ENCODE results near the gene FRMD8.

The FRMD8 gene

GRCh38 chr11:65355776-65356393 lies 30.6 kb upstream of the FRMD8 start:
- H3K9ac ChIP-seq (ENCODE audit: low read depth, low read length) = peak overlapping the region; percentile 50

GRCh38 chr11:65356394-65356972 lies 30.0 kb upstream of the FRMD8 start:
- H3K27me3 ChIP-seq (ENCODE audit: control insufficient read depth, insufficient read depth, low read length) = peaks cover 31% of the 10 kb centered on the region
- H3K36me3 ChIP-seq (ENCODE audit: insufficient read depth, low read length) = peaks cover 17% of the 10 kb centered on the region
- no peak overlapping the region for H3K9ac ChIP-seq (ENCODE audit: low read depth, low read length)
- H3K4me3 ChIP-seq (ENCODE audit: low read length) = peak overlapping the region; percentile 68
- H3K4me1 ChIP-seq (ENCODE audit: control insufficient read depth, insufficient read depth, low read length) = peaks cover 22% of the 10 kb centered on the region
- H3K4me2 ChIP-seq (ENCODE audit: low read length) = peak overlapping the region; percentile 99
- H3K9me3 ChIP-seq (replicated peaks; ENCODE audit: low read length) = no peaks in the 10 kb centered on the region

More at GRCh38 chr11:65355776-65356393, 30.6 kb upstream of the FRMD8 start:
- peak overlapping the region; percentile 68 for H3K4me3 ChIP-seq (ENCODE audit: low read length)
- peaks cover 22% of the 10 kb centered on the region for H3K4me1 ChIP-seq (ENCODE audit: control insufficient read depth, insufficient read depth, low read length)
- no peaks in the 10 kb centered on the region for H3K9me3 ChIP-seq (replicated peaks; ENCODE audit: low read length)
- H3K27me3 ChIP-seq (ENCODE audit: control insufficient read depth, insufficient read depth, low read length) = peaks cover 31% of the 10 kb centered on the region
- peak overlapping the region; percentile 99 for H3K4me2 ChIP-seq (ENCODE audit: low read length)
- H3K36me3 ChIP-seq (ENCODE audit: insufficient read depth, low read length) = peaks cover 23% of the 10 kb centered on the region

- peaks cover 22% of the 10 kb centered on the region for H3K4me1 ChIP-seq (ENCODE audit: control insufficient read depth, insufficient read depth, low read length)
- H3K27me3 ChIP-seq (ENCODE audit: control insufficient read depth, insufficient read depth, low read length) = peaks cover 31% of the 10 kb centered on the region
- H3K36me3 ChIP-seq (ENCODE audit: insufficient read depth, low read length) = peaks cover 5% of the 10 kb centered on the region
Measured at GRCh38 chr11:65357856-65358356, 28.5 kb upstream of the FRMD8 start.

GRCh38 chr11:65362320-65362931 lies 24.0 kb upstream of the FRMD8 start:
- Histone ChIP-seq H3K27me3 (ENCODE audit: control insufficient read depth, insufficient read depth, low read length) (peaks cover 10% of the 10 kb centered on the region), H3K9me3 (replicated peaks; ENCODE audit: low read length) (no peaks in the 10 kb centered on the region), H3K4me2 (ENCODE audit: low read length) (no peak overlapping the region), H3K4me1 (ENCODE audit: control insufficient read depth, insufficient read depth, low read length) (peaks cover 3% of the 10 kb centered on the region), H3K4me3 (ENCODE audit: low read length) (no peak overlapping the region), H3K9ac (ENCODE audit: low read depth, low read length) (no peak overlapping the region), H3K36me3 (ENCODE audit: insufficient read depth, low read length) (no peaks in the 10 kb centered on the region)

More at GRCh38 chr11:65357856-65358356, 28.5 kb upstream of the FRMD8 start:
- H3K9ac ChIP-seq (ENCODE audit: low read depth, low read length) = no peak overlapping the region
- no peak overlapping the region for H3K4me2 ChIP-seq (ENCODE audit: low read length)
- no peaks in the 10 kb centered on the region for H3K9me3 ChIP-seq (replicated peaks; ENCODE audit: low read length)
- no peak overlapping the region for H3K4me3 ChIP-seq (ENCODE audit: low read length)

DNA sequence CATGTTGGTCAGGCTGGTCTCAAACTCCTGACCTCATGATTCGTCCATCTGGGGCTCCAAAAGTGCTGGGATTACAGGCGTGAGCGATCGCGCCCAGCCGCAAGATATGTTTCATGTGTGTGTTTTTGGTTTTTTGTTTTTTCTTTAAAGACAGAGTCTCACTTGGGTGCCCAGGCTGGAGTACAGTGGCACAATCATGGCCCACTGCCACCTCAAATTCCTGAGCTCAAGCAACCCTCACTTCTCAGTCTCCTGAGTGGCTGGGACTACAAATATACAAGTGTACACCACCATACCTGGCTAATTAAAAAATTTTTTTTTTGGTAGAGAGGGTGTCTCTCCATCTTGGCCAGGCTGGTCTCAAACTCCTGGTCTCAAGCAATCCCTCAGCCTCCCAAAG lies 23.5 kb upstream of the FRMD8 start:
- H3K4me3 ChIP-seq (ENCODE audit: low read length) = no peak overlapping the region
- H3K9me3 ChIP-seq (replicated peaks; ENCODE audit: low read length) = no peaks in the 10 kb centered on the region
- H3K27me3 ChIP-seq (ENCODE audit: control insufficient read depth, insufficient read depth, low read length) = peaks cover 5% of the 10 kb centered on the region
- no peaks in the 10 kb centered on the region for H3K36me3 ChIP-seq (ENCODE audit: insufficient read depth, low read length)
- H3K4me2 ChIP-seq (ENCODE audit: low read length) = no peak overlapping the region
- peaks cover 3% of the 10 kb centered on the region for H3K4me1 ChIP-seq (ENCODE audit: control insufficient read depth, insufficient read depth, low read length)
- no peak overlapping the region for H3K9ac ChIP-seq (ENCODE audit: low read depth, low read length)

DNA sequence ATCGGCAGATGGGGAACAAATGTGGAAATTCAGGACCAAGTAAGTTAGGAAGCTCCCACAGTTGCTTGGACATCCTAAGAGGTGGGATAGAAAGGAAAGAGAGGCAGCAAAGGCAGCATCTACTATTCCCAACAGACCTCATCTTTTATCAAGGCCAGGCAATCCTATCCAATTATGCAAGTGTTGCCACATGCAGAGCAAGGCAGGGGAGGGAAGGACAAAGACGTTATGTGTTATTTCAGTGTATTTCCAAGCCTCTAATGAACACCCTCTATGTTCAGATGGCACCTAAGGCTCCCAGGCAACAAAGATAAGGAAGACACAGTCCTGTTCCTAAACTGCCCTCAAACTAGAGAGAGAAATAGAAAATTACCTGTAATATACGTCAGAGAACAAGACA lies 22.7 kb upstream of the FRMD8 start:
- H3K4me3 ChIP-seq (ENCODE audit: low read length) = no peak overlapping the region
- no peaks in the 10 kb centered on the region for H3K36me3 ChIP-seq (ENCODE audit: insufficient read depth, low read length)
- no peak overlapping the region for H3K4me2 ChIP-seq (ENCODE audit: low read length)
- no peaks in the 10 kb centered on the region for H3K27me3 ChIP-seq (ENCODE audit: control insufficient read depth, insufficient read depth, low read length)
- peaks cover 3% of the 10 kb centered on the region for H3K4me1 ChIP-seq (ENCODE audit: control insufficient read depth, insufficient read depth, low read length)
- no peaks in the 10 kb centered on the region for H3K9me3 ChIP-seq (replicated peaks; ENCODE audit: low read length)
- H3K9ac ChIP-seq (ENCODE audit: low read depth, low read length) = no peak overlapping the region

DNA sequence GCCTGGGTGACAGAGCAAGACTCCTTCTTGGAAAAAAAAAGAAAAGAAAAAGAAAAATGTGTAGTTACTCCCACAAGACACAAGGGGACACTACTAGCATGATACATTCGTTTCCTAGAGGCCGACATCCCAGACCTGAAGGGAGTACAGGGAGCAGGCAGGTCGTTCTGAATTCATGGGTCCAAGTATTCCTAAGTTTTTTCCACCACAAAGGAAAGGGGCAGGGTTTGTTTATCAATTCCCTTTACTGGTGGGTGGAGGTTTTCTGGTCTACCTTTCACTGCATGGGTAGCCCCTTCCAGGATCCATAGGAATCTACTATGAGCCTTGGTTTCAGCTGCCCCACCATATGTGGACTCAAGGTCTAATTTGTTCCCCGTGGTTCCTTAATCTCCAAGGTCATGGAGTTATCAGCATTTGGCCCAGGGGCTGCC lies 20.1 kb upstream of the FRMD8 start:
- Histone ChIP-seq H3K4me2 (ENCODE audit: low read length) (no peak overlapping the region), H3K36me3 (ENCODE audit: insufficient read depth, low read length) (no peaks in the 10 kb centered on the region), H3K27me3 (ENCODE audit: control insufficient read depth, insufficient read depth, low read length) (no peaks in the 10 kb centered on the region), H3K9ac (ENCODE audit: low read depth, low read length) (peak overlapping the region; percentile 9), H3K9me3 (replicated peaks; ENCODE audit: low read length) (no peaks in the 10 kb centered on the region), H3K4me3 (ENCODE audit: low read length) (no peak overlapping the region), H3K4me1 (ENCODE audit: control insufficient read depth, insufficient read depth, low read length) (peaks cover 10% of the 10 kb centered on the region)

DNA sequence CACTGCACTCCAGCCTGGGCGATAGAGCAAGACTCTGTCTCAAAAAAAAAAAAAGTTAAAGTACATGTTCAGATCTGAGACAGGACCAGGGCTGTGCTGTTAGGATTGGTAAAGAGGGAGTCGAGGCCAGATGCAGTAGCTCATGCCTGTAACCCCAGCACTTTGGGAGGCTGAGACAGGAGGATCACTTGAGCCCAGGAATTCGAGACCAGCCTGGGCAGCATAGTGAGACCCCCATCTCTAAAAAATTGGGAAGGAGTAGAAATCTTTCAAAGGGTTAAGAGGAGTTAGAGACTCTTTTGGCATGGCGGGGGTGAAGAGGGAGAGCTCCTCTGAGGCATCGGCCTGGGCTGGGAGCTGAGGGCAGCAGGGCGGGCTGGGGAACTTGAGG lies 15.8 kb upstream of the FRMD8 start:
- Histone ChIP-seq H3K36me3 (ENCODE audit: insufficient read depth, low read length) (no peaks in the 10 kb centered on the region), H3K9me3 (replicated peaks; ENCODE audit: low read length) (no peaks in the 10 kb centered on the region), H3K27me3 (ENCODE audit: control insufficient read depth, insufficient read depth, low read length) (no peaks in the 10 kb centered on the region), H3K4me1 (ENCODE audit: control insufficient read depth, insufficient read depth, low read length) (peaks cover 14% of the 10 kb centered on the region), H3K9ac (ENCODE audit: low read depth, low read length) (peak overlapping the region; percentile 69), H3K4me3 (ENCODE audit: low read length) (no peak overlapping the region), H3K4me2 (ENCODE audit: low read length) (no peak overlapping the region)

GRCh38 chr11:65373839-65374580 lies 12.4 kb upstream of the FRMD8 start:
- Histone ChIP-seq H3K4me3 (ENCODE audit: low read length) (no peak overlapping the region), H3K9me3 (replicated peaks; ENCODE audit: low read length) (no peaks in the 10 kb centered on the region), H3K36me3 (ENCODE audit: insufficient read depth, low read length) (no peaks in the 10 kb centered on the region), H3K4me1 (ENCODE audit: control insufficient read depth, insufficient read depth, low read length) (peaks cover 11% of the 10 kb centered on the region), H3K4me2 (ENCODE audit: low read length) (no peak overlapping the region), H3K27me3 (ENCODE audit: control insufficient read depth, insufficient read depth, low read length) (no peaks in the 10 kb centered on the region), H3K9ac (ENCODE audit: low read depth, low read length) (no peak overlapping the region)

DNA sequence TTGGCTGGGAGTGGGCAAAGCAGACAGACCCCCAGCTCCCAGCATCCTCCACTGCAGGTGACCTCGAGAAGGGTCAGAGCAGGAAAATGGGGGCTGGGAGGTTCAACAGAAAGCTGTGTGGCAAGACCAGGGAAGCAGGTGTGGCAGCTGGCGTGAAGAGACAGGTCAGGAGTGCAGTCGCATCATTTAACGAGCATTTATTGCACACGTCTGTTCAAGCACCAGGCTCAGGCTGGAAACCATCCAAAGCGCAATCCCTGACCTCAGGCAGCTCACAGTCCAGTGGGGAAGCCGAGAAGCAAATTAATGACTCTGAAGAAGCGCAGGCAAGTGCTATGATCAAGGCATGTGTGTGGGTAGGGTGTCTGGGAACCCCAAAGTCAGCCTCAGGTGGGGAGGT lies 11.4 kb upstream of the FRMD8 start:
- no peak overlapping the region for H3K4me3 ChIP-seq (ENCODE audit: low read length)

DNA sequence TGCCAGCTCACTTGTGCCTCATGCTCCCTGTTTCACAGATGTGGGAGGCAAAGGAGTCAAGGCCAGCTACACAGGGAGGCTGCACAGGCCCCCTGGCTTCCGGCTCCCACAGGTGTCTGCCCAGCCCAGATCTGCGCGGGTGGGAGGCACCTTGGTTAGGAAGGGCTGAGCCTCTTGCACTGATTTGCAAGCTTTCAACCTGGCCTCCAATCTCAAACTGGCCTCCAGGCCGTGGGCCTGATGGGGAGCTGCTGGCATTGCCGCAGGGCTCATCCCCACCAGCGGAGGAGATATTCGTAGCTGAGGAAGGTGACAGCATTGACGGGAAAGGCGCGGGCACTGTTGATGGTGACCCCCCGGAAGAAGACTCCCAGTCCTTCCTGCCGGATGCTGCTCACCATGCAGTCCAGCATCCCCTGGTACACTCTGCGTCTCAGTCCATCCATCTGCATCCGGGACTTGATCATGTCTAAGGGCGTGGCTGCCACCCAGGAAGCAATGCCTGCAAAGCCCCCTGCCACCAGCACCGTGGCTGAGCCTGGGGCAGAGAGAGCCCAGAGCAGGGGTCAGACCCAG lies 10.2 kb upstream of the FRMD8 start:
- no peak overlapping the region for H3K4me2 ChIP-seq (ENCODE audit: low read length)
- no peak overlapping the region for H3K9ac ChIP-seq (ENCODE audit: low read depth, low read length)
- H3K4me3 ChIP-seq (ENCODE audit: low read length) = no peak overlapping the region
- H3K27me3 ChIP-seq (ENCODE audit: control insufficient read depth, insufficient read depth, low read length) = no peaks in the 10 kb centered on the region
- no peaks in the 10 kb centered on the region for H3K36me3 ChIP-seq (ENCODE audit: insufficient read depth, low read length)
- H3K9me3 ChIP-seq (replicated peaks; ENCODE audit: low read length) = no peaks in the 10 kb centered on the region
- peaks cover 6% of the 10 kb centered on the region for H3K4me1 ChIP-seq (ENCODE audit: control insufficient read depth, insufficient read depth, low read length)

More for the DNA sequence above, 11.4 kb upstream of the FRMD8 start:
- Histone ChIP-seq H3K27me3 (ENCODE audit: control insufficient read depth, insufficient read depth, low read length) (no peaks in the 10 kb centered on the region), H3K36me3 (ENCODE audit: insufficient read depth, low read length) (no peaks in the 10 kb centered on the region), H3K4me2 (ENCODE audit: low read length) (no peak overlapping the region), H3K4me1 (ENCODE audit: control insufficient read depth, insufficient read depth, low read length) (peaks cover 11% of the 10 kb centered on the region), H3K9me3 (replicated peaks; ENCODE audit: low read length) (no peaks in the 10 kb centered on the region), H3K9ac (ENCODE audit: low read depth, low read length) (no peak overlapping the region)

Measured in skeletal muscle satellite cell (primary cell).